HEK293 (cell line): ENCODE results near the gene CTSF.

Source experiments
- CTCF ChIP-seq: fragments of 450-650 bp; formaldehyde crosslinking; IDR thresholded peaks from 2 replicates; pipeline ENCODE4 v1.5.1; 2016; ENCODE audit warnings: missing biosample characterization, missing genetic modification characterization
- FEZF1 ChIP-seq: fragments of 450-650 bp; formaldehyde crosslinking; IDR thresholded peaks from 2 replicates; pipeline ENCODE4 v1.5.1; 2016; ENCODE audit warnings: missing biosample characterization, missing genetic modification characterization
- KLF1 ChIP-seq: fragments of 450-650 bp; formaldehyde crosslinking; IDR thresholded peaks from 2 replicates; pipeline ENCODE4 v1.5.1; 2016; ENCODE audit warnings: missing biosample characterization, missing genetic modification characterization
- RBAK ChIP-seq: fragments of 450-650 bp; formaldehyde crosslinking; IDR thresholded peaks from 2 replicates; pipeline ENCODE4 v1.5.1; 2016; ENCODE audit warnings: missing biosample characterization, missing genetic modification characterization
- ZBTB20 ChIP-seq: fragments of 450-650 bp; formaldehyde crosslinking; IDR thresholded peaks from 2 replicates; pipeline ENCODE4 v1.5.1; 2016; ENCODE audit warnings: missing biosample characterization, missing genetic modification characterization
- ZBTB7A ChIP-seq: fragments of 450-650 bp; formaldehyde crosslinking; IDR thresholded peaks from 2 replicates; pipeline ENCODE4 v1.5.1; 2016; ENCODE audit warnings: low read depth, missing biosample characterization, missing genetic modification characterization
- ZNF350 ChIP-seq: fragments of 450-650 bp; formaldehyde crosslinking; IDR thresholded peaks from 2 replicates; pipeline ENCODE4 v1.5.0; 2017; ENCODE audit warnings: missing biosample characterization, mild to moderate bottlenecking, missing genetic modification characterization
- ZNF529 ChIP-seq: fragments of 450-650 bp; formaldehyde crosslinking; IDR thresholded peaks from 2 replicates; pipeline ENCODE4 v1.5.1; 2017; ENCODE audit warnings: missing genetic modification characterization, missing biosample characterization; ENCODE audit not compliant: insufficient replicate concordance

GRCh38 chr11:66543263-66544107, 24.9 kb downstream of the CTSF start:
- TF ChIP-seq FEZF1 (no peak), ZBTB7A (tag by site-specific recombination) (no peak), KLF1 (no peak), RBAK (tag by site-specific recombination) (no peak), ZNF529 (tag by site-specific recombination) (no peak), ZBTB20 (no peak), ZNF350 (tag by site-specific recombination) (no peak), CTCF (tag by site-specific recombination) (no peak)
